K562 (cell line): Measurements from ENCODE around the gene THADA. TPM values are rescaled to one million over a fixed set of nuclear protein-coding genes. Genes with fewer than 3 reads are reported as not detected.

Experiments
- ATAC-seq: fragments of 200-7000 bp; cut with Tn5 transposase; 3 replicates; pipeline ENCODE4 v1.9.1; 2020; ENCODE audit warnings: moderate library complexity
- BruUV-seq: library from RNA; stranded (reverse); fragments of 400-500 nt; replicated peaks from 2 replicates; lab custom pipeline; 2021; lab: Mats Ljungman, UMichigan
- CTCF ChIA-PET: fragments of 300-600 bp; formaldehyde crosslinking; extraction: SDS; loops from one replicate; lab custom pipeline; 2021; ENCODE audit warnings: low intra/inter-chr PET ratio; lab: Yijun Ruan, JAX
- POLR2A ChIA-PET: fragments of 300-600, 350-650 bp; sonication (Branson Sonifier 250); formaldehyde crosslinking; extraction: SDS; loops from one replicate; lab custom pipeline; 2021; ENCODE audit warnings: antibody characterized with exemption, inconsistent platforms; lab: Yijun Ruan, JAX
- DNase-seq, 4 experiments: peaks; one replicate each; pipeline versions ENCODE4 v3.0.0 to v3.0.0-alpha.2; 2011 to 2018; ENCODE audit warnings: low spot score in 3 of 4, mixed read lengths in 3 of 4; ENCODE audit errors: extremely low read depth in 1 of 4
- FAIRE-seq: peaks from 2 replicates; lab custom pipeline; 2011; peaks lifted over from hg19 to GRCh38; lab: Jason Lieb, UNC
- H2AFZ ChIP-seq: 2 replicates; pipeline ENCODE4 v1.6.0; 2011; ENCODE audit warnings: low read depth, low read length, control low read depth, inconsistent platforms
- H3K27ac ChIP-seq: fragments of 200-600 bp; 3 replicates; pipeline ENCODE4 v1.8.0; 2011; ENCODE audit warnings: low read depth, mild to moderate bottlenecking, control low read depth, inconsistent platforms, low read length, moderate library complexity, mixed read lengths; ENCODE audit errors: extremely low read depth
- H3K27me3 ChIP-seq, 2 experiments: fragments of 300-600 bp in 1 of 2; 2 replicates in 1 of 2; 3 replicates in 1 of 2; pipeline versions ENCODE4 v1.6.0 to v1.8.0; 2011; ENCODE audit warnings: inconsistent platforms in 2 of 2, low read length in 2 of 2, mild to moderate bottlenecking in 1 of 2, mixed read lengths in 1 of 2, moderate library complexity in 1 of 2; ENCODE audit not compliant: control insufficient read depth in 2 of 2, insufficient read depth in 2 of 2
- H3K36me3 ChIP-seq: fragments of 300-600 bp; 3 replicates; pipeline ENCODE4 v1.8.0; 2011; ENCODE audit warnings: mild to moderate bottlenecking, low read length, inconsistent platforms; ENCODE audit not compliant: control insufficient read depth, insufficient read depth
- H3K4me1 ChIP-seq, 2 experiments: fragments of 200-600 bp in 1 of 2; replicated peaks in 1 of 2; 2 replicates in 1 of 2; 3 replicates in 1 of 2; pipeline versions ENCODE4 v1.5.1 to v1.8.0; 2011; ENCODE audit warnings: inconsistent platforms in 2 of 2, low read length in 2 of 2, mild to moderate bottlenecking in 1 of 2, mixed read lengths in 1 of 2, moderate library complexity in 1 of 2; ENCODE audit not compliant: control insufficient read depth in 2 of 2, insufficient read depth in 2 of 2
- H3K4me2 ChIP-seq: 2 replicates; pipeline ENCODE4 v1.6.1; 2011; ENCODE audit warnings: low read length, control low read depth, inconsistent platforms, mixed read lengths; ENCODE audit not compliant: insufficient read depth
- H3K4me3 ChIP-seq: fragments of 200-600 bp; sonication (generic), shearing (Covaris generic); 2 replicates; pipeline ENCODE4 v1.5.1; 2016; ENCODE audit warnings: control low read depth, inconsistent platforms
- H3K79me2 ChIP-seq: fragments of 200-600 bp; 3 replicates; pipeline ENCODE4 v1.8.0; 2011; ENCODE audit warnings: low read length, inconsistent platforms; ENCODE audit not compliant: control insufficient read depth, insufficient read depth
- H3K9ac ChIP-seq, 2 experiments: 2 replicates each; pipeline versions ENCODE4 v1.6.0 to v1.6.1; 2011; ENCODE audit warnings: low read depth in 2 of 2, low read length in 2 of 2, control low read depth in 1 of 2, inconsistent platforms in 1 of 2, mild to moderate bottlenecking in 1 of 2, mixed read lengths in 1 of 2; ENCODE audit not compliant: insufficient read depth in 1 of 2
- H3K9me1 ChIP-seq: one replicate; pipeline ENCODE4 v1.6.0; 2011; ENCODE audit warnings: inconsistent platforms, mild to moderate bottlenecking, low read length, moderate library complexity; ENCODE audit not compliant: control insufficient read depth, insufficient read depth
- H3K9me3 ChIP-seq: replicated peaks from 2 replicates; pipeline ENCODE4 v1.5.1; 2011; ENCODE audit warnings: low read depth, low read length, inconsistent platforms; ENCODE audit not compliant: control insufficient read depth, insufficient read depth
- H4K20me1 ChIP-seq: replicated peaks from 2 replicates; pipeline ENCODE4 v1.6.1; 2011; ENCODE audit warnings: low read length, inconsistent platforms, mixed read lengths; ENCODE audit not compliant: control insufficient read depth, insufficient read depth
- FOS ChIP-seq: IDR thresholded peaks from 3 replicates; pipeline ENCODE4 v1.6.1; 2011; ENCODE audit not compliant: insufficient read length; ENCODE audit errors: extremely low read depth
- FOXO4 ChIP-seq: fragments of 450-650 bp; formaldehyde crosslinking; IDR thresholded peaks from 2 replicates; pipeline ENCODE4 v1.4.0; 2020; ENCODE audit warnings: mild to moderate bottlenecking, moderate library complexity
- JUN ChIP-seq, 2 experiments: sonication (generic) in 1 of 2; formaldehyde crosslinking in 1 of 2; IDR thresholded peaks; 2 replicates each; pipeline versions ENCODE4 v1.6.1 to v1.8.0; 2012 to 2022; ENCODE audit warnings: borderline replicate concordance in 2 of 2, mild to moderate bottlenecking in 2 of 2, improper control_type of control experiment in 1 of 2, low read depth in 1 of 2, low read length in 1 of 2, missing genetic modification reagents in 1 of 2
- KAT8 ChIP-seq: fragments of 450-650 bp; IDR thresholded peaks from 2 replicates; pipeline ENCODE4 v1.6.1; 2016; ENCODE audit warnings: low read depth, mild to moderate bottlenecking
- MEF2A ChIP-seq: IDR thresholded peaks from 2 replicates; pipeline ENCODE4 v1.6.1; 2011; ENCODE audit warnings: low read depth, mild to moderate bottlenecking, low read length, moderate library complexity; ENCODE audit not compliant: control insufficient read depth
- NFRKB ChIP-seq: fragments of 450-650 bp; IDR thresholded peaks from 2 replicates; pipeline ENCODE4 v1.6.1; 2016; ENCODE audit warnings: low read depth
- NRF1 ChIP-seq, 2 experiments: fragments of 450-650 bp; IDR thresholded peaks in 1 of 2; conservative IDR thresholded peaks in 1 of 2; 2 replicates each; pipeline ENCODE4 v1.6.1; 2014; ENCODE audit warnings: mild to moderate bottlenecking in 2 of 2
- PPARD ChIP-seq: fragments of 250-450 bp; sonication (Bioruptor Pico); IDR thresholded peaks from 2 replicates; pipeline ENCODE4 v1.8.0; 2022; ENCODE audit warnings: inconsistent platforms, mild to moderate bottlenecking, moderate library complexity
- SAP30 ChIP-seq: fragments of 200-600 bp; sonication (generic); IDR thresholded peaks from 2 replicates; pipeline ENCODE4 v1.6.1; 2012; ENCODE audit warnings: borderline replicate concordance, low read depth, mild to moderate bottlenecking, moderate library complexity, low read length, control low read depth, inconsistent platforms; ENCODE audit not compliant: insufficient read depth, poor library complexity, severe bottlenecking
- SIX5 ChIP-seq, 2 experiments: IDR thresholded peaks; 2 replicates each; pipeline ENCODE4 v1.6.1; 2011; ENCODE audit warnings: low read length in 2 of 2, borderline replicate concordance in 1 of 2, low read depth in 1 of 2, mild to moderate bottlenecking in 1 of 2, moderate library complexity in 1 of 2; ENCODE audit not compliant: insufficient read depth in 1 of 2
- TGIF2 ChIP-seq: sonication (generic); formaldehyde crosslinking; IDR thresholded peaks from 2 replicates; pipeline ENCODE4 v1.8.1; 2022; ENCODE audit warnings: mild to moderate bottlenecking, missing genetic modification reagents, moderate library complexity
- XRCC3 ChIP-seq: fragments of 450-650 bp; IDR thresholded peaks from 2 replicates; pipeline ENCODE4 v1.6.1; 2017; ENCODE audit warnings: mild to moderate bottlenecking, moderate library complexity
- ZEB2 ChIP-seq: fragments of 450-650 bp; IDR thresholded peaks from 2 replicates; pipeline ENCODE4 v1.6.1; 2016
- ZNF780A ChIP-seq: fragments of 250-450 bp; sonication (Bioruptor Pico); IDR thresholded peaks from 2 replicates; pipeline ENCODE4 v1.5.0; 2021; ENCODE audit warnings: mild to moderate bottlenecking
- WGBS: fragments of 100-300 bp; shearing (Covaris generic); methylation state at CpG from one replicate; pipeline ENCODE4 v1.1.6; 2016; ENCODE audit warnings: low coverage, mixed read lengths; ENCODE audit not compliant: insufficient coverage; ENCODE audit errors: missing lambda C conversion rate; 5-methylcytosine and 5-hydroxymethylcytosine counted together
- in situ Hi-C: fragments of 300-500 bp; cut with MboI; formaldehyde crosslinking; loops from 4 replicates; pipeline ENCODE4 v1.15.0; 2018; ENCODE audit warnings: inconsistent platforms, mixed read lengths
- intact Hi-C: fragments of 100-400 bp; cut with micrococcal nuclease; formaldehyde crosslinking; loops from 2 replicates; pipeline ENCODE4 v1.14.2; 2022
- polyA plus RNA-seq, 8 experiments: library from polyadenylated mRNA; depleted of rRNA in 4 of 8; stranded (reverse) in 5 of 8; unstranded in 3 of 8; fragments of >200 nt; fragmentation: Nextera tagmentation in 2 of 8; fragmentation: Illumina TruSeq in 1 of 8; extraction: Ambion mirVana in 2 of 8; extraction: Trizol in 1 of 8; gene quantifications; 2 replicates each; pipeline versions ENCODE4 v1.2.1 to v1.2.3, GENCODE V29; 2011 to 2014; ENCODE audit warnings: inconsistent platforms in 1 of 8, missing spikeins in 1 of 8
- total RNA-seq, 7 experiments: library from RNA; depleted of rRNA in 6 of 7; stranded (reverse); fragments of >200 nt in 6 of 7; fragmentation: Illumina TruSeq in 2 of 7; extraction: Trizol in 2 of 7; gene quantifications; 2 replicates each; pipeline versions ENCODE4 v1.2.1 to v1.2.3, GENCODE V29; 2011 to 2021; ENCODE audit warnings: low replicate concordance in 1 of 7

Gene THADA
- total and polyA plus RNA-seq, 9 of the 15 experiments (the other 6 are each of a cell fraction or from before 2014, with no cell fraction given): 17.8 to 34.7 (median 31.9) TPM

- TF ChIP-seq TGIF2 (CRISPR knock-in tag): no peak
These were observed 371.7 kb downstream of the THADA start (continued) for GRCh38 chr2:43224131-43224570.

- peak overlapping the region; percentile 86 for H3K27ac ChIP-seq
- WGBS: 4% methylated on average over 4 of the region's 4 CpGs
- ChIA-PET CTCF (interaction anchor here (0.6 kb wide), 3 partner anchors 200 to 343 kb away, joined by 3 read pairs; no protein-coding TSS in a partner anchor), POLR2A (interaction anchor here (0.6 to 1.8 kb wide), 12 partner anchors 10 to 838 kb away, joined by 3 to 8 read pairs (median 3); no protein-coding TSS in a partner anchor)
- H3K9me3 ChIP-seq: no peaks in the 10 kb centered on the region
- in situ Hi-C loops (loop anchor here (10.0 kb wide), 1 partner anchor 49 kb away; no protein-coding TSS in a partner anchor), intact Hi-C loops (no loop called here)
- H3K79me2 ChIP-seq: peaks cover 87% of the 10 kb centered on the region
- FAIRE-seq (peak; percentile 51), ATAC-seq (no peak), DNase-seq (peak in 1 of 4 experiments; percentile 51)
- no peak overlapping the region for H2AFZ ChIP-seq
- peaks cover 29% of the 10 kb centered on the region for H3K36me3 ChIP-seq
- H3K9me1 ChIP-seq: no peaks in the 10 kb centered on the region
- H3K9ac ChIP-seq: peak overlapping the region; percentile 88 to 99
- H3K27me3 ChIP-seq: no peaks in the 10 kb centered on the region
- peak overlapping the region; percentile 62 for H3K4me3 ChIP-seq
- no peaks in the 10 kb centered on the region; the same call in 1 of the 2 replicates for H4K20me1 ChIP-seq
- no TSS peak for BruUV-seq
- peak; percentile 7; the same call in 1 of the 2 replicates for TF ChIP-seq ZEB2
- TF ChIP-seq FOS: no peak
- TF ChIP-seq MEF2A: no peak
- 0 out of 2 replicates have a peak, but pooled peaks have one; percentile 39 for TF ChIP-seq NFRKB
- TF ChIP-seq ZNF780A (CRISPR knock-in tag): no peak
- no peak for TF ChIP-seq SAP30
- TF ChIP-seq KAT8: no peak
- no peak for TF ChIP-seq JUN (IDR thresholded peaks at IDR 0.05; ENCODE audit: borderline replicate concordance, low read depth, low read length)
- no peak for TF ChIP-seq JUN (CRISPR knock-in tag; IDR thresholded peaks at IDR 0.05; ENCODE audit: borderline replicate concordance)
- no peak for TF ChIP-seq PPARD
- peak in 1 of 2 experiments; percentile 31; a peak in 2 of 4 replicates for TF ChIP-seq NRF1 (conservative IDR thresholded peaks at IDR 0.05 in 1 of 2, IDR thresholded peaks at IDR 0.05 in 1 of 2)
- TF ChIP-seq SIX5 (IDR thresholded peaks at IDR 0.05; ENCODE audit: borderline replicate concordance in 1 of 2, insufficient read depth in 1 of 2, low read depth in 1 of 2, low read length in 2 of 2): 0 out of 4 replicates have a peak, but pooled peaks of 1 of the 2 experiments have one; percentile 12
- TF ChIP-seq XRCC3: no peak
- TF ChIP-seq FOXO4: no peak
- peak overlapping the region; percentile 81 for H3K4me2 ChIP-seq
- peaks cover 18 to 71% of the 10 kb centered on the region in 2 experiments; a peak in 4 of 5 replicates for H3K4me1 ChIP-seq
These were observed 372.3 kb downstream of the THADA start for GRCh38 chr2:43223521-43224001.
